GM19239 (cell line): Measurements from ENCODE around the gene TCF7L2.
"Not testable (repeated sequence)": the region's sequence is repeated elsewhere in the genome, so short reads cannot be mapped to it uniquely, and the experiment has no call there.

Experiments
- DNase-seq: peaks from one replicate; pipeline ENCODE4 v3.0.0; 2011; ENCODE audit warnings: low spot score; ENCODE audit not compliant: insufficient read length
- FAIRE-seq: peaks from 2 replicates; lab custom pipeline; 2011; peaks lifted over from hg19 to GRCh38; lab: Jason Lieb, UNC

The TCF7L2 gene

GRCh38 chr10:113059371-113059780, 109.3 kb downstream of the TCF7L2 start:
- DNase-seq (no peak), FAIRE-seq (no peak)

- no peak for FAIRE-seq
- DNase-seq, result no peak
Measured at GRCh38 chr10:113060201-113061053, 110.4 kb downstream of the TCF7L2 start.

GRCh38 chr10:113061054-113061430, 111.0 kb downstream of the TCF7L2 start:
- DNase-seq (no peak), FAIRE-seq (no peak)

GRCh38 chr10:113061557-113061956, 111.5 kb downstream of the TCF7L2 start:
- FAIRE-seq (no peak), DNase-seq (no peak)

GRCh38 chr10:113063043-113063967, 113.3 kb downstream of the TCF7L2 start:
- DNase-seq, result no peak
- FAIRE-seq, result no peak

- DNase-seq (no peak), FAIRE-seq (no peak)
Measured at GRCh38 chr10:113064039-113064438, 114.0 kb downstream of the TCF7L2 start.

GRCh38 chr10:113066120-113066519, 116.1 kb downstream of the TCF7L2 start:
- not testable (repeated sequence) for DNase-seq, FAIRE-seq

- no peak for DNase-seq
- FAIRE-seq, result no peak
Measured at GRCh38 chr10:113066561-113067312, 116.7 kb downstream of the TCF7L2 start.

GRCh38 chr10:113067501-113067900, 117.5 kb downstream of the TCF7L2 start:
- no peak for FAIRE-seq
- no peak for DNase-seq

- DNase-seq, result no peak
- FAIRE-seq, result no peak
Measured at GRCh38 chr10:113068178-113068890, 118.3 kb downstream of the TCF7L2 start.

- FAIRE-seq (no peak), DNase-seq (no peak)
Measured at GRCh38 chr10:113069595-113069994, 119.5 kb downstream of the TCF7L2 start.

GRCh38 chr10:113071446-113071845, 121.4 kb downstream of the TCF7L2 start:
- FAIRE-seq (no peak), DNase-seq (no peak)

GRCh38 chr10:113073549-113074189, 123.6 kb downstream of the TCF7L2 start:
- DNase-seq (no peak), FAIRE-seq (no peak)

- FAIRE-seq (no peak), DNase-seq (no peak)
Measured at GRCh38 chr10:113076949-113077348, 126.9 kb downstream of the TCF7L2 start.

GRCh38 chr10:113078282-113078907, 128.3 kb downstream of the TCF7L2 start:
- FAIRE-seq (no peak), DNase-seq (no peak)

GRCh38 chr10:113080061-113080924, 130.2 kb downstream of the TCF7L2 start:
- no peak for FAIRE-seq
- no peak for DNase-seq

GRCh38 chr10:113080925-113081229, 130.8 kb downstream of the TCF7L2 start:
- FAIRE-seq (no peak), DNase-seq (no peak)

GRCh38 chr10:113084031-113084430, 134.0 kb downstream of the TCF7L2 start:
- FAIRE-seq (no peak), DNase-seq (no peak)
